ENCODE data around the gene APEX2.

APEX2 gene

DNA sequence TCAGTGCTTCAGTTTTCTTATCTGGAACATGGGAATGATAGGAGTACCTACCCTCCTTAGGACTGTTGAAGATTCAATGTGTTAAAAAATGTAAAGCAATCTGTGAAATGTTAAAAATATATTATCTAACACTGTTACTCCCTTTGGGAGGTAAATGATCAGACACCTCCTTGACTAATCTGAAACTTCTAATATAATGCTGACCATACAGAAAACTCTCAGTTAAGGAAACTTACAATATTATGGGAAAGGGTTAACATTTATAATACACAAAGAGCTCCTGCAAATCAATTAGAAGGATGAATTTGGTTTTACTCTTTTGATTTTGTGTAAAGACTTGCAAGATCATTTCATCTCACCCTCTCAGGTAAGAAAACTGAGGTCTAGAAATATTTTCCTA, 4.5 kb upstream of the APEX2 start:
- TF ChIP-seq, protein P1, sequence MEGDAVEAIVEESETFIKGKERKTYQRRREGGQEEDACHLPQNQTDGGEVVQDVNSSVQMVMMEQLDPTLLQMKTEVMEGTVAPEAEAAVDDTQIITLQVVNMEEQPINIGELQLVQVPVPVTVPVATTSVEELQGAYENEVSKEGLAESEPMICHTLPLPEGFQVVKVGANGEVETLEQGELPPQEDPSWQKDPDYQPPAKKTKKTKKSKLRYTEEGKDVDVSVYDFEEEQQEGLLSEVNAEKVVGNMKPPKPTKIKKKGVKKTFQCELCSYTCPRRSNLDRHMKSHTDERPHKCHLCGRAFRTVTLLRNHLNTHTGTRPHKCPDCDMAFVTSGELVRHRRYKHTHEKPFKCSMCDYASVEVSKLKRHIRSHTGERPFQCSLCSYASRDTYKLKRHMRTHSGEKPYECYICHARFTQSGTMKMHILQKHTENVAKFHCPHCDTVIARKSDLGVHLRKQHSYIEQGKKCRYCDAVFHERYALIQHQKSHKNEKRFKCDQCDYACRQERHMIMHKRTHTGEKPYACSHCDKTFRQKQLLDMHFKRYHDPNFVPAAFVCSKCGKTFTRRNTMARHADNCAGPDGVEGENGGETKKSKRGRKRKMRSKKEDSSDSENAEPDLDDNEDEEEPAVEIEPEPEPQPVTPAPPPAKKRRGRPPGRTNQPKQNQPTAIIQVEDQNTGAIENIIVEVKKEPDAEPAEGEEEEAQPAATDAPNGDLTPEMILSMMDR (IDR thresholded peaks at IDR 0.05; ENCODE audit: low read depth, low read length) = no peak
- H3K4me3 ChIP-seq (replicated peaks in 1 of 2; ENCODE audit: low read depth in 2 of 2, low read length in 2 of 2) = no peak overlapping the region
- no peak for DNase-seq (ENCODE audit: low read depth in 2 of 2)

DNA sequence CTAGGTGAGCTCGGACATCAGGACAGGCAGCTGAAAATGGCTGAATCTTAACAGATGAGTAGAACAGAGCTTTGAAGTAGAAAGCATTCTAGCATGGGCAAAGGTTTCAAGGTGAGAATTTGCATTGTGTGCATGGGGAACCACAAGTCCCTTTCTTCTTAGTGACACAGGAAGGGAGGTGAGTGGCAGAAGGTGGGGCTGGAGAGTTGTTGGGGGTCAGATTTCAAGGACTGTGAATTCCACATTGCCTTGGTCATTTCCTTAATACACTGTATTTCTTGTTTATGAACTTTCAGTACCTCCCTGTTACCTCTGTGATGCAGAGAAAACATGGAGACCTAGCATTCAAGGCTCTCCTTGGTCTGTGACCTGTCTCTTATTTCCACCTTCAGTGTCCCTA, 4.1 kb downstream of the APEX2 start:
- TF ChIP-seq, protein P1 (IDR thresholded peaks at IDR 0.05; ENCODE audit: low read depth, low read length) = no peak
- DNase-seq (ENCODE audit: low read depth in 2 of 2) = no peak
- H3K4me3 ChIP-seq (replicated peaks in 1 of 2; ENCODE audit: low read depth in 2 of 2, low read length in 2 of 2) = no peak overlapping the region

DNA sequence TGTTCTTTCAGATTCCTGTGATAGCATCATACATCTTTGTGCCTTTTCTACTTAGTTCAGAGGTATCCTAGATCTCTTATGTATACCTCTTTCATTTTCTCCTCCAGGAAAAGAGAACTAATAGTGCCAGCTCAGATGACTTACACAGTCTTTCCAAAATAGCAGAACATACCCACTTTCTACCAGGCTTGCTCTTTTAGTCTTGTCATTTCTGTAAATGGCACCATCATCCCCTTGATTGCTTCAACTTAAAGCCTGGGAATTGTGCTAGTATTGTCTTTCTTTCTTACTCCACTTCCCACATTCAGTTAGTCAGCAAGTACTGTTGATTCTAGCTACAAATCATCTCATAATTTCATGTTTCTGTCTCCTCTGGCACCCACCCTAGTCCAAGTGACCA, 5.1 kb downstream of the APEX2 start:
- TF ChIP-seq, protein P1 (IDR thresholded peaks at IDR 0.05; ENCODE audit: low read depth, low read length) = no peak
- no peak for DNase-seq (ENCODE audit: low read depth in 2 of 2)
- no peak overlapping the region for H3K4me3 ChIP-seq (replicated peaks in 1 of 2; ENCODE audit: low read depth in 2 of 2, low read length in 2 of 2)

DNA sequence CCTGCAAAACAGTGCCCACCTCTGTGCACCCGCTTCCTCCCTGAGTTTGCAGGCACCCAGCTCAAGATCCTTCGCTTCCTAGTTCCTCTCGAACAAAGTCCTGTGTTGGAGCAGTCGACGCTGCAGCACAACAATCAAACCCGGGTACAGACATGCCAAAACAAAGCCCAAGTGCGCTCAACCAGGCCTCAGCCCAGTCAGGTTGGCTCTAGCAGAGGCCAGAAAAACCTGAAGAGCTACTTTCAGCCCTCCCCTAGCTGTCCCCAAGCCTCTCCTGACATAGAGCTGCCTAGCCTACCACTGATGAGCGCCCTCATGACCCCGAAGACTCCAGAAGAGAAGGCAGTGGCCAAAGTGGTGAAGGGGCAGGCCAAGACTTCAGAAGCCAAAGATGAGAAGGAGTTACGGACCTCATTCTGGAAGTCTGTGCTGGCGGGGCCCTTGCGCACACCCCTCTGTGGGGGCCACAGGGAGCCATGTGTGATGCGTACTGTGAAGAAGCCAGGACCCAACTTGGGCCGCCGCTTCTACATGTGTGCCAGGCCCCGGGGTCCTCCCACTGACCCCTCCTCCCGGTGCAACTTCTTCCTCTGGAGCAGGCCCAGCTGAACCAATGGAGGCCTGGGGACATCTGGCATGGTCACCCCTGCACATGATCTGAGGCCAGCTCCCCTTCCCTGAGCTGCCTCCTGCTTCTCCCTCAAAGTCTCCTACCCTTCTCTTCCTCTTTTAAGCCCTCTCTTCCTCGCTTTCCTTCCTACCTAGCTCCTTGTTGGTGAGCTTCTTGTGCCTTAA, 6.9 kb downstream of the APEX2 start:
- H3K4me3 ChIP-seq (replicated peaks in 1 of 2; ENCODE audit: low read depth in 2 of 2, low read length in 2 of 2) = no peak overlapping the region
- TF ChIP-seq, protein P1 (IDR thresholded peaks at IDR 0.05; ENCODE audit: low read depth, low read length) = no peak
- DNase-seq (ENCODE audit: low read depth in 2 of 2) = no peak

DNA sequence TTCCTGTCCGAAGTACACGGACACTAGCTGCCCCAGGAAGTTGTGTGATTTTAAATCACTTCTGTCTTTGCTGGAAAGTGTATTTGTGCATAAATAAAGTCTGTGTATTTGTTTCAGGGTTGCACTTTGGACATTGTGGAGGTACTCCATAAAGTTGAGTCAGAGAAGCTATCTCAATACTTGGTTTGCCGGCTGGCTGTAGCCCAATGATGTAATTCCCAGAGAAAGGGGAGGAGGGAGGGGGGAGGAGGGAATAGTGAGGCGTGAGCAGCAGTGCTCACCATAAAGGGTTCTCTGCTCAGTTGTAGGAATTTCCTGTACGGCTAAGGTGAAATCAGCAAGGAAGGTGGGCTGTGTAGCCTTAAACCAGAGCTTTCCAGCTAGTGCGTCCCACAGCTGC, 7.5 kb downstream of the APEX2 start:
- TF ChIP-seq, protein P1 (IDR thresholded peaks at IDR 0.05; ENCODE audit: low read depth, low read length) = no peak
- no peak overlapping the region for H3K4me3 ChIP-seq (replicated peaks in 1 of 2; ENCODE audit: low read depth in 2 of 2, low read length in 2 of 2)
- peak; percentile 67 to 70 for DNase-seq (ENCODE audit: low read depth in 2 of 2)

DNA sequence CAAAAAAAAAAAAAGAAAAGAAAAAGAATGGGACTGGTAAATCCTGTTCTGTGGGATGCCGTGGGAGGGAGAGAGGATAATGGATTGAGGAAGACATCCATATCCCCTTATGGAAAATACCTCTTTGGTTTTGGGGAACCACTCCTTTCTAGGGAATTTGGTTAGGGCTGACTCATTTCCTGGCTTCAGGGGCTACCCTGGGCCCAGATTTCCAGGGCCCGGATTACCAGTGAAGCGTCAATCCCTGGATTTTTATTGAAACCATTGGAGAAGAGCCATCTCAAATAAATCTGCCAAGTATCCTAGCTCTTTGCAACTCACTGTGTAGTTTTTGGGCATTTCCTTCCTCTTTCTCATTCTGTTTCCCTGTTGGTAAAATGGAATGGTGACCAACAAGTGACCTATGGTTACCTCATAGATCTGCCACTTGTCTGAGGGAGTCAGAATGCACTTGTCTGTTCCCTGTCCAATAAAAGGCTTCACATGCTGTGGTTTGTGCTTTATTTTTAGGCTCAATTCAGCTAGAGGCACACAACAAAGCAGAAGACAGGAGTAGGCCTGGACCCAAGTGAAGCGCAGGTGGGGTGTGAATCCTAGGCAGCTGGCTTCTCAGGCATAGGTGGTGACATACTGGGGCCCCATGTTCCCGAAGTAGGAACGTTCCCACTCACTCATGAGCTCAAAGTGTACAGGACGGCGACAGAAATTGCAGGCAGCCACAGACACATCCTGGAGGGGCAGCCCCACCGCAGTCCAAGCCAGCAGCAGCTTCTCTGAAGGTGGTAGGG, 8.6 kb downstream of the APEX2 start:
- peak in 1 of 2 donors; percentile 15 for DNase-seq (ENCODE audit: low read depth in 2 of 2)
- TF ChIP-seq, protein P1 (IDR thresholded peaks at IDR 0.05; ENCODE audit: low read depth, low read length) = no peak
- no peak overlapping the region for H3K4me3 ChIP-seq (replicated peaks in 1 of 2; ENCODE audit: low read depth in 2 of 2, low read length in 2 of 2)
